K562 (cell line): ENCODE data around the gene PNMA6F. TPM values are rescaled to one million over a fixed set of nuclear protein-coding genes. Genes with fewer than 3 reads are reported as not detected.

Source experiments
- ATAC-seq: fragments of 200-7000 bp; cut with Tn5 transposase; 3 replicates; pipeline ENCODE4 v1.9.1; 2020; ENCODE audit warnings: moderate library complexity
- BruUV-seq: library from RNA; stranded (reverse); fragments of 400-500 nt; replicated peaks from 2 replicates; lab custom pipeline; 2021; lab: Mats Ljungman, UMichigan
- CTCF ChIA-PET: fragments of 300-600 bp; formaldehyde crosslinking; extraction: SDS; loops from one replicate; lab custom pipeline; 2021; ENCODE audit warnings: low intra/inter-chr PET ratio; lab: Yijun Ruan, JAX
- POLR2A ChIA-PET: fragments of 300-600, 350-650 bp; sonication (Branson Sonifier 250); formaldehyde crosslinking; extraction: SDS; loops from one replicate; lab custom pipeline; 2021; ENCODE audit warnings: antibody characterized with exemption, inconsistent platforms; lab: Yijun Ruan, JAX
- DNase-seq, 4 experiments: peaks; one replicate each; pipeline versions ENCODE4 v3.0.0 to v3.0.0-alpha.2; 2011 to 2018; ENCODE audit warnings: low spot score in 3 of 4, mixed read lengths in 3 of 4; ENCODE audit errors: extremely low read depth in 1 of 4
- FAIRE-seq: peaks from 2 replicates; lab custom pipeline; 2011; peaks lifted over from hg19 to GRCh38; lab: Jason Lieb, UNC
- H2AFZ ChIP-seq: 2 replicates; pipeline ENCODE4 v1.6.0; 2011; ENCODE audit warnings: low read depth, low read length, control low read depth, inconsistent platforms
- H3K27ac ChIP-seq: fragments of 200-600 bp; 3 replicates; pipeline ENCODE4 v1.8.0; 2011; ENCODE audit warnings: low read depth, mild to moderate bottlenecking, control low read depth, inconsistent platforms, low read length, moderate library complexity, mixed read lengths; ENCODE audit errors: extremely low read depth
- H3K27me3 ChIP-seq, 2 experiments: fragments of 300-600 bp in 1 of 2; 2 replicates in 1 of 2; 3 replicates in 1 of 2; pipeline versions ENCODE4 v1.6.0 to v1.8.0; 2011; ENCODE audit warnings: inconsistent platforms in 2 of 2, low read length in 2 of 2, mild to moderate bottlenecking in 1 of 2, mixed read lengths in 1 of 2, moderate library complexity in 1 of 2; ENCODE audit not compliant: control insufficient read depth in 2 of 2, insufficient read depth in 2 of 2
- H3K36me3 ChIP-seq: fragments of 300-600 bp; 3 replicates; pipeline ENCODE4 v1.8.0; 2011; ENCODE audit warnings: mild to moderate bottlenecking, low read length, inconsistent platforms; ENCODE audit not compliant: control insufficient read depth, insufficient read depth
- H3K4me1 ChIP-seq, 2 experiments: fragments of 200-600 bp in 1 of 2; replicated peaks in 1 of 2; 2 replicates in 1 of 2; 3 replicates in 1 of 2; pipeline versions ENCODE4 v1.5.1 to v1.8.0; 2011; ENCODE audit warnings: inconsistent platforms in 2 of 2, low read length in 2 of 2, mild to moderate bottlenecking in 1 of 2, mixed read lengths in 1 of 2, moderate library complexity in 1 of 2; ENCODE audit not compliant: control insufficient read depth in 2 of 2, insufficient read depth in 2 of 2
- H3K4me2 ChIP-seq: 2 replicates; pipeline ENCODE4 v1.6.1; 2011; ENCODE audit warnings: low read length, control low read depth, inconsistent platforms, mixed read lengths; ENCODE audit not compliant: insufficient read depth
- H3K4me3 ChIP-seq: fragments of 200-600 bp; sonication (generic), shearing (Covaris generic); 2 replicates; pipeline ENCODE4 v1.5.1; 2016; ENCODE audit warnings: control low read depth, inconsistent platforms
- H3K79me2 ChIP-seq: fragments of 200-600 bp; 3 replicates; pipeline ENCODE4 v1.8.0; 2011; ENCODE audit warnings: low read length, inconsistent platforms; ENCODE audit not compliant: control insufficient read depth, insufficient read depth
- H3K9ac ChIP-seq, 2 experiments: 2 replicates each; pipeline versions ENCODE4 v1.6.0 to v1.6.1; 2011; ENCODE audit warnings: low read depth in 2 of 2, low read length in 2 of 2, control low read depth in 1 of 2, inconsistent platforms in 1 of 2, mild to moderate bottlenecking in 1 of 2, mixed read lengths in 1 of 2; ENCODE audit not compliant: insufficient read depth in 1 of 2
- H3K9me1 ChIP-seq: one replicate; pipeline ENCODE4 v1.6.0; 2011; ENCODE audit warnings: inconsistent platforms, mild to moderate bottlenecking, low read length, moderate library complexity; ENCODE audit not compliant: control insufficient read depth, insufficient read depth
- H3K9me3 ChIP-seq: replicated peaks from 2 replicates; pipeline ENCODE4 v1.5.1; 2011; ENCODE audit warnings: low read depth, low read length, inconsistent platforms; ENCODE audit not compliant: control insufficient read depth, insufficient read depth
- H4K20me1 ChIP-seq: replicated peaks from 2 replicates; pipeline ENCODE4 v1.6.1; 2011; ENCODE audit warnings: low read length, inconsistent platforms, mixed read lengths; ENCODE audit not compliant: control insufficient read depth, insufficient read depth
- KAT8 ChIP-seq: fragments of 450-650 bp; IDR thresholded peaks from 2 replicates; pipeline ENCODE4 v1.6.1; 2016; ENCODE audit warnings: low read depth, mild to moderate bottlenecking
- NFE2L1 ChIP-seq: fragments of 450-650 bp; IDR thresholded peaks from 2 replicates; pipeline ENCODE4 v1.6.1; 2016; ENCODE audit warnings: missing genetic modification characterization, low read depth, mild to moderate bottlenecking, missing compliant biosample characterization, moderate library complexity, borderline replicate concordance
- SREBF1 ChIP-seq: fragments of 150-350 bp; IDR thresholded peaks from 2 replicates; pipeline ENCODE4 v1.6.1; 2014; ENCODE audit warnings: antibody characterized with exemption, low read depth, low read length, borderline replicate concordance
- TAF9B ChIP-seq: fragments of 450-650 bp; IDR thresholded peaks from 2 replicates; pipeline ENCODE4 v1.6.1; 2018; ENCODE audit warnings: mild to moderate bottlenecking; ENCODE audit not compliant: partially characterized antibody
- TEAD2 ChIP-seq: fragments of 450-650 bp; IDR thresholded peaks from 2 replicates; pipeline ENCODE4 v1.6.1; 2016; ENCODE audit warnings: missing genetic modification characterization, control low read depth, missing compliant biosample characterization
- WGBS: fragments of 100-300 bp; shearing (Covaris generic); methylation state at CpG from one replicate; pipeline ENCODE4 v1.1.6; 2016; ENCODE audit warnings: low coverage, mixed read lengths; ENCODE audit not compliant: insufficient coverage; ENCODE audit errors: missing lambda C conversion rate; 5-methylcytosine and 5-hydroxymethylcytosine counted together
- in situ Hi-C: fragments of 300-500 bp; cut with MboI; formaldehyde crosslinking; loops from 4 replicates; pipeline ENCODE4 v1.15.0; 2018; ENCODE audit warnings: inconsistent platforms, mixed read lengths
- intact Hi-C: fragments of 100-400 bp; cut with micrococcal nuclease; formaldehyde crosslinking; loops from 2 replicates; pipeline ENCODE4 v1.14.2; 2022
- polyA plus RNA-seq, 8 experiments: library from polyadenylated mRNA; depleted of rRNA in 4 of 8; stranded (reverse) in 5 of 8; unstranded in 3 of 8; fragments of >200 nt; fragmentation: Nextera tagmentation in 2 of 8; fragmentation: Illumina TruSeq in 1 of 8; extraction: Ambion mirVana in 2 of 8; extraction: Trizol in 1 of 8; gene quantifications; 2 replicates each; pipeline versions ENCODE4 v1.2.1 to v1.2.3, GENCODE V29; 2011 to 2014; ENCODE audit warnings: inconsistent platforms in 1 of 8, missing spikeins in 1 of 8
- total RNA-seq, 7 experiments: library from RNA; depleted of rRNA in 6 of 7; stranded (reverse); fragments of >200 nt in 6 of 7; fragmentation: Illumina TruSeq in 2 of 7; extraction: Trizol in 2 of 7; gene quantifications; 2 replicates each; pipeline versions ENCODE4 v1.2.1 to v1.2.3, GENCODE V29; 2011 to 2021; ENCODE audit warnings: low replicate concordance in 1 of 7
- TF ChIP-seq, protein P1 (sequence below): fragments of 450-650 bp; IDR thresholded peaks from 2 replicates; pipeline ENCODE4 v1.6.1; 2016
- TF ChIP-seq, protein P2 (sequence below), 2 experiments: fragments of 450-650 bp; conservative IDR thresholded peaks; 2 replicates each; pipeline ENCODE4 v1.6.1; 2017; ENCODE audit warnings: mild to moderate bottlenecking in 2 of 2, moderate library complexity in 2 of 2
- TF ChIP-seq, protein P3 (sequence below): sonication (generic); formaldehyde crosslinking; IDR thresholded peaks from 2 replicates; pipeline ENCODE4 v1.8.0; 2022; ENCODE audit warnings: mild to moderate bottlenecking, low read depth, missing genetic modification reagents
- TF ChIP-seq, protein P4 (sequence below), 2 experiments: fragments of 450-650 bp; formaldehyde crosslinking in 1 of 2; IDR thresholded peaks; 2 replicates each; pipeline versions ENCODE4 v1.4.0 to v1.6.1; 2014 to 2020; ENCODE audit warnings: mild to moderate bottlenecking in 2 of 2, borderline replicate concordance in 1 of 2, low read depth in 1 of 2

PNMA6F gene
- total and polyA plus RNA-seq, 9 of the 15 experiments (the other 6 are each of a cell fraction or from before 2014, with no cell fraction given): not detected

DNA sequence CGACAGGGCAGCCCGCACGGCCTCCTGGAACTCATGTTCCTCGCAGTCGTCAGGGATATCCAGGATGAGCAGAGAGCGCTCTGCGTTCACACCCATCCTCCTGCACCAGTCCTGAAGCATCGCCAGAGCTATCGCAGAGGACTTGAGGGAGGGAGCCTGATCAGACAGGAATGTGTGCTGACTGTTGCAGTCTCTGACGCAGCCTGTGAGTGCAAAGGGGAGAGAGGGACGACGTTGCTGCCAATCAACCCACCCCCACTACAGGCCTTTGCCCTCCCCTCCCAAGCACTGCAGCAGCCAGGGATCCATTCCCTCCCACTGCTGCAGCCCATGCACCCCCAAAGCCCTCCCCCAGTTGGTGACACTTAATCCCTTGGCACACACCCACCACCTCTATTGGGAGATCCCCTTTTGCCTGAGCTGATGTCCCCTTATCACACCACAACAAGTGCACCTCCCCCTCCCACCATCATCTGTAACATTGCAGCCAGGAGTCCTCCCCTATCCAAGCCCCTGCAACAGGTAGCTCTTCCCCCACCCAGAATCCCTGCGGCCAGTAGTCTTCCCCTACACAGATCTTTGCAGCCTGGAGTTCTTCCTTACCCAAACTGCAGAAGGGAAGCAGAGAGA, 897 bp downstream of the PNMA6F start:
- ATAC-seq: peak; percentile 65
- ChIA-PET POLR2A (no interaction called here), CTCF (interaction anchor here (0.7 kb wide), 1 partner anchor 246 kb away, joined by 4 read pairs; no protein-coding TSS in a partner anchor)
- DNase-seq: no peak
- FAIRE-seq: no peak
- H3K27ac ChIP-seq: no peak overlapping the region
- H3K9me1 ChIP-seq: no peaks in the 10 kb centered on the region
- H3K4me1 ChIP-seq: peaks cover 0 to 11% of the 10 kb centered on the region in 2 experiments; a peak in 2 of 5 replicates
- H2AFZ ChIP-seq: no peak overlapping the region
- 0% methylated on average over 1 of the region's 13 CpGs for WGBS
- no peaks in the 10 kb centered on the region for H4K20me1 ChIP-seq
- H3K9me3 ChIP-seq: no peaks in the 10 kb centered on the region
- no peak overlapping the region for H3K9ac ChIP-seq
- H3K79me2 ChIP-seq: no peaks in the 10 kb centered on the region
- in situ Hi-C loops (no loop called here), intact Hi-C loops (no loop called here)
- H3K27me3 ChIP-seq: no peaks in the 10 kb centered on the region; a peak in 1 of 5 replicates
- no peak overlapping the region for H3K4me2 ChIP-seq
- H3K4me3 ChIP-seq: no peak overlapping the region
- no TSS peak for BruUV-seq
- H3K36me3 ChIP-seq: no peaks in the 10 kb centered on the region
- TF ChIP-seq KAT8 (no peak), TEAD2 (tag) (no peak), TAF9B (no peak), NFE2L1 (tag) (no peak), SREBF1 (no peak)
- TF ChIP-seq, protein P1, sequence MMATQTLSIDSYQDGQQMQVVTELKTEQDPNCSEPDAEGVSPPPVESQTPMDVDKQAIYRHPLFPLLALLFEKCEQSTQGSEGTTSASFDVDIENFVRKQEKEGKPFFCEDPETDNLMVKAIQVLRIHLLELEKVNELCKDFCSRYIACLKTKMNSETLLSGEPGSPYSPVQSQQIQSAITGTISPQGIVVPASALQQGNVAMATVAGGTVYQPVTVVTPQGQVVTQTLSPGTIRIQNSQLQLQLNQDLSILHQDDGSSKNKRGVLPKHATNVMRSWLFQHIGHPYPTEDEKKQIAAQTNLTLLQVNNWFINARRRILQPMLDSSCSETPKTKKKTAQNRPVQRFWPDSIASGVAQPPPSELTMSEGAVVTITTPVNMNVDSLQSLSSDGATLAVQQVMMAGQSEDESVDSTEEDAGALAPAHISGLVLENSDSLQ: peak; percentile 65
- TF ChIP-seq, protein P2, sequence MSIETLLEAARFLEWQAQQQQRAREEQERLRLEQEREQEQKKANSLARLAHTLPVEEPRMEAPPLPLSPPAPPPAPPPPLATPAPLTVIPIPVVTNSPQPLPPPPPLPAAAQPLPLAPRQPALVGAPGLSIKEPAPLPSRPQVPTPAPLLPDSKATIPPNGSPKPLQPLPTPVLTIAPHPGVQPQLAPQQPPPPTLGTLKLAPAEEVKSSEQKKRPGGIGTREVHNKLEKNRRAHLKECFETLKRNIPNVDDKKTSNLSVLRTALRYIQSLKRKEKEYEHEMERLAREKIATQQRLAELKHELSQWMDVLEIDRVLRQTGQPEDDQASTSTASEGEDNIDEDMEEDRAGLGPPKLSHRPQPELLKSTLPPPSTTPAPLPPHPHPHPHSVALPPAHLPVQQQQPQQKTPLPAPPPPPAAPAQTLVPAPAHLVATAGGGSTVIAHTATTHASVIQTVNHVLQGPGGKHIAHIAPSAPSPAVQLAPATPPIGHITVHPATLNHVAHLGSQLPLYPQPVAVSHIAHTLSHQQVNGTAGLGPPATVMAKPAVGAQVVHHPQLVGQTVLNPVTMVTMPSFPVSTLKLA (conservative IDR thresholded peaks at IDR 0.05): no peak
- TF ChIP-seq, protein P3, sequence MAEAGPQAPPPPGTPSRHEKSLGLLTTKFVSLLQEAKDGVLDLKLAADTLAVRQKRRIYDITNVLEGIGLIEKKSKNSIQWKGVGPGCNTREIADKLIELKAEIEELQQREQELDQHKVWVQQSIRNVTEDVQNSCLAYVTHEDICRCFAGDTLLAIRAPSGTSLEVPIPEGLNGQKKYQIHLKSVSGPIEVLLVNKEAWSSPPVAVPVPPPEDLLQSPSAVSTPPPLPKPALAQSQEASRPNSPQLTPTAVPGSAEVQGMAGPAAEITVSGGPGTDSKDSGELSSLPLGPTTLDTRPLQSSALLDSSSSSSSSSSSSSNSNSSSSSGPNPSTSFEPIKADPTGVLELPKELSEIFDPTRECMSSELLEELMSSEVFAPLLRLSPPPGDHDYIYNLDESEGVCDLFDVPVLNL (CRISPR knock-in tag): no peak
- TF ChIP-seq, protein P4, sequence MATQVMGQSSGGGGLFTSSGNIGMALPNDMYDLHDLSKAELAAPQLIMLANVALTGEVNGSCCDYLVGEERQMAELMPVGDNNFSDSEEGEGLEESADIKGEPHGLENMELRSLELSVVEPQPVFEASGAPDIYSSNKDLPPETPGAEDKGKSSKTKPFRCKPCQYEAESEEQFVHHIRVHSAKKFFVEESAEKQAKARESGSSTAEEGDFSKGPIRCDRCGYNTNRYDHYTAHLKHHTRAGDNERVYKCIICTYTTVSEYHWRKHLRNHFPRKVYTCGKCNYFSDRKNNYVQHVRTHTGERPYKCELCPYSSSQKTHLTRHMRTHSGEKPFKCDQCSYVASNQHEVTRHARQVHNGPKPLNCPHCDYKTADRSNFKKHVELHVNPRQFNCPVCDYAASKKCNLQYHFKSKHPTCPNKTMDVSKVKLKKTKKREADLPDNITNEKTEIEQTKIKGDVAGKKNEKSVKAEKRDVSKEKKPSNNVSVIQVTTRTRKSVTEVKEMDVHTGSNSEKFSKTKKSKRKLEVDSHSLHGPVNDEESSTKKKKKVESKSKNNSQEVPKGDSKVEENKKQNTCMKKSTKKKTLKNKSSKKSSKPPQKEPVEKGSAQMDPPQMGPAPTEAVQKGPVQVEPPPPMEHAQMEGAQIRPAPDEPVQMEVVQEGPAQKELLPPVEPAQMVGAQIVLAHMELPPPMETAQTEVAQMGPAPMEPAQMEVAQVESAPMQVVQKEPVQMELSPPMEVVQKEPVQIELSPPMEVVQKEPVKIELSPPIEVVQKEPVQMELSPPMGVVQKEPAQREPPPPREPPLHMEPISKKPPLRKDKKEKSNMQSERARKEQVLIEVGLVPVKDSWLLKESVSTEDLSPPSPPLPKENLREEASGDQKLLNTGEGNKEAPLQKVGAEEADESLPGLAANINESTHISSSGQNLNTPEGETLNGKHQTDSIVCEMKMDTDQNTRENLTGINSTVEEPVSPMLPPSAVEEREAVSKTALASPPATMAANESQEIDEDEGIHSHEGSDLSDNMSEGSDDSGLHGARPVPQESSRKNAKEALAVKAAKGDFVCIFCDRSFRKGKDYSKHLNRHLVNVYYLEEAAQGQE (IDR thresholded peaks at IDR 0.05; ENCODE audit: borderline replicate concordance): no peak
- TF ChIP-seq, protein P4 (CRISPR knock-in tag; IDR thresholded peaks at IDR 0.05; ENCODE audit: low read depth): no peak
